ENCODE results near the gene CLCN7.

- TF ChIP-seq, protein P1, sequence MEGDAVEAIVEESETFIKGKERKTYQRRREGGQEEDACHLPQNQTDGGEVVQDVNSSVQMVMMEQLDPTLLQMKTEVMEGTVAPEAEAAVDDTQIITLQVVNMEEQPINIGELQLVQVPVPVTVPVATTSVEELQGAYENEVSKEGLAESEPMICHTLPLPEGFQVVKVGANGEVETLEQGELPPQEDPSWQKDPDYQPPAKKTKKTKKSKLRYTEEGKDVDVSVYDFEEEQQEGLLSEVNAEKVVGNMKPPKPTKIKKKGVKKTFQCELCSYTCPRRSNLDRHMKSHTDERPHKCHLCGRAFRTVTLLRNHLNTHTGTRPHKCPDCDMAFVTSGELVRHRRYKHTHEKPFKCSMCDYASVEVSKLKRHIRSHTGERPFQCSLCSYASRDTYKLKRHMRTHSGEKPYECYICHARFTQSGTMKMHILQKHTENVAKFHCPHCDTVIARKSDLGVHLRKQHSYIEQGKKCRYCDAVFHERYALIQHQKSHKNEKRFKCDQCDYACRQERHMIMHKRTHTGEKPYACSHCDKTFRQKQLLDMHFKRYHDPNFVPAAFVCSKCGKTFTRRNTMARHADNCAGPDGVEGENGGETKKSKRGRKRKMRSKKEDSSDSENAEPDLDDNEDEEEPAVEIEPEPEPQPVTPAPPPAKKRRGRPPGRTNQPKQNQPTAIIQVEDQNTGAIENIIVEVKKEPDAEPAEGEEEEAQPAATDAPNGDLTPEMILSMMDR (IDR thresholded peaks at IDR 0.05): no peak
- TF ChIP-seq POLR2A (IDR thresholded peaks at IDR 0.05): no peak
These were observed 17.5 kb upstream of the CLCN7 start for GRCh38 chr16:1492082-1492922.
